Posterior vena cava (tissue), 2 donors: ENCODE results near the gene FXN. TPM values are rescaled to one million over a fixed set of nuclear protein-coding genes. Genes with fewer than 3 reads are reported as not detected.

Experiments used
- DNase-seq: peaks from one replicate; pipeline ENCODE4 v3.0.0-alpha.2; 2020; ENCODE audit warnings: low spot score
- intact Hi-C, 2 donors: fragments of 100-400 bp; cut with DNase I; formaldehyde crosslinking; loops; one replicate each; pipeline versions ENCODE4 v1.14.1 to v1.14.2; 2022 to 2023
- total RNA-seq, 2 donors: library from RNA; stranded (reverse); fragmentation: NEBNext Ultra II Directional; extraction: Animal tissue kit (Norgen Biotek cat#: 25700); gene quantifications; one replicate each; pipeline ENCODE4 v1.2.1, GENCODE V29; 2021
- donor health status: DM: yes; HTN: yes; CAD: no.
- donor health status: DM: yes; HTN: yes; CAD: no.

FXN gene
- total RNA-seq, 2 donors from 2014 or later: 9.3 to 9.4 TPM

GRCh38 chr9:69122082-69122548, 86.6 kb downstream of the FXN start:
- peak; percentile 90 for DNase-seq
- intact Hi-C loops: no loop called here

- DNase-seq: no peak
- intact Hi-C loops: no loop called here
These were observed 87.1 kb downstream of the FXN start for GRCh38 chr9:69122549-69123141.

- intact Hi-C loops: no loop called here
- DNase-seq: no peak
These were observed 95.2 kb downstream of the FXN start for GRCh38 chr9:69130456-69131441.

GRCh38 chr9:69131682-69132081, 96.1 kb downstream of the FXN start:
- no peak for DNase-seq
- intact Hi-C loops: no loop called here

- DNase-seq: no peak
- intact Hi-C loops: no loop called here
These were observed 96.8 kb downstream of the FXN start for GRCh38 chr9:69132361-69132760.

GRCh38 chr9:69134412-69134811, 98.9 kb downstream of the FXN start:
- intact Hi-C loops: no loop called here
- DNase-seq: no peak

- intact Hi-C loops: no loop called here
These were observed 100.6 kb downstream of the FXN start for GRCh38 chr9:69136185-69136584.

GRCh38 chr9:69136779-69137178, 101.2 kb downstream of the FXN start:
- DNase-seq: no peak
- intact Hi-C loops: no loop called here

More at GRCh38 chr9:69136185-69136584, 100.6 kb downstream of the FXN start:
- no peak for DNase-seq

- intact Hi-C loops: no loop called here
- no peak for DNase-seq
These were observed 101.8 kb downstream of the FXN start for GRCh38 chr9:69137311-69137710.

- no peak for DNase-seq
- intact Hi-C loops: no loop called here
These were observed 104.0 kb downstream of the FXN start for GRCh38 chr9:69139596-69139995.

GRCh38 chr9:69140123-69140735, 104.7 kb downstream of the FXN start:
- intact Hi-C loops: no loop called here
- no peak for DNase-seq

GRCh38 chr9:69141851-69142250, 106.3 kb downstream of the FXN start:
- intact Hi-C loops: no loop called here
- DNase-seq: no peak

- intact Hi-C loops: no loop called here
- DNase-seq: no peak
These were observed 107.7 kb downstream of the FXN start for GRCh38 chr9:69143291-69143690.

GRCh38 chr9:69145144-69145715, 109.7 kb downstream of the FXN start:
- intact Hi-C loops: no loop called here

GRCh38 chr9:69147041-69147834, 111.7 kb downstream of the FXN start:
- intact Hi-C loops: no loop called here
- DNase-seq: no peak

More at GRCh38 chr9:69145144-69145715, 109.7 kb downstream of the FXN start:
- no peak for DNase-seq

- intact Hi-C loops: no loop called here
- DNase-seq: no peak
These were observed 113.8 kb downstream of the FXN start for GRCh38 chr9:69149321-69149807.
